ENCODE results near the gene GNG13.

The GNG13 gene

GRCh38 chr16:828891-829290 is 28.4 kb upstream of the GNG13 start:
- Histone ChIP-seq H3K4me2 (peak overlapping the region in 6 of 11 experiments; percentile 25 to 83 (median 78); a peak in 9 of 22 replicates), H3K9me3 (replicated peaks in 1 of 11) (peaks cover 0 to 7% (median 0%) of the 10 kb centered on the region in 11 experiments; a peak in 4 of 22 replicates), H3K4me1 (peaks cover 31 to 86% (median 77%) of the 10 kb centered on the region in 10 experiments), H3K27ac (no peak overlapping the region), H4K20me1 (peaks cover 0 to 9% (median 0%) of the 10 kb centered on the region in 11 experiments; a peak in 1 of 22 replicates), H3K36me3 (no peaks in the 10 kb centered on the region), H3K9ac (0 out of 22 replicates have a peak overlapping the region, but pooled peaks of 1 of the 11 experiments have one; percentile 5), H3K4me3 (no peak overlapping the region), H3K27me3 (peaks cover 0 to 42% (median 0%) of the 10 kb centered on the region in 11 experiments; a peak in 8 of 22 replicates)
- no peak for TF ChIP-seq Cebpa-rat (IDR thresholded peaks at IDR 0.05)

DNA sequence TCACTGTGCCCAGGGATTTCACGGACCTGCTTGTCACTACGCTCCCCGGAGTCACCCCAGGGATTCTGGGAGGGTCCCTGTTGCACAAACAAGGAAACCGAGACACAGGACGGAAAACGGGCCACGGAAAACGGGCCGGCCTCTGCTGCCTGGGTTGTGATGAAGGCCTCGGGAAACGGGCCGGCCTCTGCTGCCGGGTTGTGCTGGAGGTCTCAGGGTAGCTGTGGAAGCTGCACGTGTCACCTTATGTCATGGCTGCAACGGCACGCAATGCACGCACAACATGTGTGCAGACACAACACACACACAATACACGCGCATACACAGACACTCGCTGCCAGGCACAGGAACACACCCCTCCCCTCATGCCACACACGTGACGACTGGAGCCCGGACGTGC is 27.0 kb upstream of the GNG13 start:
- Histone ChIP-seq H3K36me3 (no peaks in the 10 kb centered on the region), H3K4me1 (peaks cover 31 to 86% (median 77%) of the 10 kb centered on the region in 10 experiments), H3K4me2 (peak overlapping the region in 9 of 11 experiments; percentile 34 to 83 (median 76); a peak in 16 of 22 replicates), H3K27me3 (peaks cover 0 to 43% (median 0%) of the 10 kb centered on the region in 11 experiments; a peak in 8 of 22 replicates), H3K27ac (peak overlapping the region in 3 of 11 experiments; percentile 48 to 68 (median 49); a peak in 4 of 22 replicates), H3K9me3 (replicated peaks in 1 of 11) (peaks cover 0 to 14% (median 0%) of the 10 kb centered on the region in 11 experiments; a peak in 7 of 22 replicates), H3K4me3 (no peak overlapping the region), H4K20me1 (peaks cover 0 to 9% (median 0%) of the 10 kb centered on the region in 11 experiments; a peak in 1 of 22 replicates), H3K9ac (no peak overlapping the region)
- no peak for TF ChIP-seq Cebpa-rat (IDR thresholded peaks at IDR 0.05)

GRCh38 chr16:825341-826061 is 25.0 kb upstream of the GNG13 start:
- Histone ChIP-seq H3K9me3 (replicated peaks in 1 of 11) (peaks cover 0 to 14% (median 0%) of the 10 kb centered on the region in 11 experiments; a peak in 7 of 22 replicates), H3K27ac (peak overlapping the region in 6 of 11 experiments; percentile 30 to 76 (median 63); a peak in 11 of 22 replicates), H4K20me1 (peaks cover 0 to 9% (median 0%) of the 10 kb centered on the region in 11 experiments; a peak in 1 of 22 replicates), H3K4me3 (peak overlapping the region; percentile 6 to 53 (median 20); a peak in 13 of 20 replicates), H3K27me3 (peaks cover 0 to 45% (median 0%) of the 10 kb centered on the region in 11 experiments; a peak in 8 of 22 replicates), H3K9ac (peak overlapping the region in 10 of 11 experiments; percentile 6 to 63 (median 25); a peak in 16 of 22 replicates), H3K4me2 (peak overlapping the region; percentile 68 to 94 (median 80)), H3K4me1 (peaks cover 15 to 87% (median 71%) of the 10 kb centered on the region in 10 experiments), H3K36me3 (no peaks in the 10 kb centered on the region)
- no peak for TF ChIP-seq Cebpa-rat (IDR thresholded peaks at IDR 0.05)

GRCh38 chr16:824601-825000 is 24.1 kb upstream of the GNG13 start:
- Histone ChIP-seq H3K27me3 (peaks cover 0 to 48% (median 0%) of the 10 kb centered on the region in 11 experiments; a peak in 8 of 22 replicates), H4K20me1 (peaks cover 0 to 9% (median 0%) of the 10 kb centered on the region in 11 experiments; a peak in 4 of 22 replicates), H3K4me1 (peaks cover 12 to 87% (median 71%) of the 10 kb centered on the region in 10 experiments)

DNA sequence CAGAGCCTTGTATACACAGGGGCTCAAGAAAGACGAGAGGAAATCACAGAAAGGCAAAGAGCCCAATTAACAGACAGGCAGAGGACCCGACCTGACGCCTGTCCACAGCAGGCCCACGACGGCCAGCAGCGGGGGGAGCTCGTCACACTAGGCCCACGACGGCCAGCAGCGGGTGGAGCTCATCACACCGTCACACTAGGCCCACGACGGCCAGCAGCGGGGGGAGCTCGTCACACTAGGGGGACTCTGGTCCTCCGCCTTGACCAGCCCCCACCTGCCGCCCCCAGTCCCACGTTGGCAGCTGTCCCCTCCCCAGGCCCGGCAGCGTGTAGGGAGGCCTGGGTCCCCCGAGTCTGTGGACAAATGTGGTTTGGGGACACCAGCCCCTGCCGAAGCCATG is 23.7 kb upstream of the GNG13 start:
- no peak for TF ChIP-seq Cebpa-rat (IDR thresholded peaks at IDR 0.05)
- Histone ChIP-seq H3K27me3 (peaks cover 0 to 52% (median 0%) of the 10 kb centered on the region in 11 experiments; a peak in 8 of 22 replicates), H3K4me1 (peaks cover 12 to 88% (median 72%) of the 10 kb centered on the region in 10 experiments), H3K9me3 (replicated peaks in 1 of 11) (peaks cover 0 to 14% (median 0%) of the 10 kb centered on the region in 11 experiments; a peak in 7 of 22 replicates), H3K4me2 (peak overlapping the region in 8 of 11 experiments; percentile 68 to 94 (median 78); a peak in 10 of 22 replicates), H3K4me3 (no peak overlapping the region), H3K36me3 (no peaks in the 10 kb centered on the region), H4K20me1 (peaks cover 0 to 9% (median 0%) of the 10 kb centered on the region in 11 experiments; a peak in 4 of 22 replicates), H3K27ac (0 out of 22 replicates have a peak overlapping the region, but pooled peaks of 1 of the 11 experiments have one; percentile 76), H3K9ac (no peak overlapping the region)

More at GRCh38 chr16:824601-825000, 24.1 kb upstream of the GNG13 start:
- Histone ChIP-seq H3K27ac (peak overlapping the region in 4 of 11 experiments; percentile 61 to 76 (median 68); a peak in 6 of 22 replicates), H3K4me2 (peak overlapping the region; percentile 68 to 94 (median 80); a peak in 18 of 22 replicates), H3K9me3 (replicated peaks in 1 of 11) (peaks cover 0 to 14% (median 0%) of the 10 kb centered on the region in 11 experiments; a peak in 7 of 22 replicates), H3K4me3 (no peak overlapping the region; a peak in 1 of 20 replicates), H3K36me3 (no peaks in the 10 kb centered on the region), H3K9ac (peak overlapping the region in 7 of 11 experiments; percentile 21 to 63 (median 53); a peak in 5 of 22 replicates)
- no peak for TF ChIP-seq Cebpa-rat (IDR thresholded peaks at IDR 0.05)

DNA sequence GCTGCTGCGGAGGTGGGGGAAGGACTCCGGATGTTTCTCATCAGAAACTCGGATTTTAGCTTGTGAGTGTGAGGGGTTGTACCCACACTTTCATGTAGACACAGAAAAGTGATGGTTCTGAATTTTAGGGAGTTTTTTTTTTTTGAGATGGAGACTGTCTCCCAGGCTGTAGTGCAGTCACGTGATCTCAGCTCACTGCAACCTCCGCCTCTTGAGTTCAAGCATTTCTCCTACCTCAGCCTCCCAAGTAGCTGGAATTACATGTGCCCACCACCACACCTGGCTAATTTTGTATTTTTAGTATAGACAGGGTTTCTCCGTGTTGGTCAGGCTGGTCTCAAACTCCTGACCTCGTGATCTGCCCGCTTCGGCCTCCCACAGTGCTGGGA is 22.4 kb upstream of the GNG13 start:
- Histone ChIP-seq H3K9ac (no peak overlapping the region), H3K9me3 (replicated peaks in 1 of 11) (peaks cover 0 to 22% (median 10%) of the 10 kb centered on the region in 11 experiments; a peak in 16 of 22 replicates), H3K4me1 (peaks cover 12 to 84% (median 63%) of the 10 kb centered on the region in 10 experiments), H3K27ac (no peak overlapping the region), H3K36me3 (no peaks in the 10 kb centered on the region), H3K4me2 (peak overlapping the region in 3 of 11 experiments; percentile 15 to 24 (median 21); a peak in 4 of 22 replicates), H3K27me3 (peaks cover 0 to 56% (median 0%) of the 10 kb centered on the region in 11 experiments; a peak in 8 of 22 replicates), H3K4me3 (no peak overlapping the region), H4K20me1 (peaks cover 0 to 9% (median 0%) of the 10 kb centered on the region in 11 experiments; a peak in 4 of 22 replicates)
- no peak for TF ChIP-seq Cebpa-rat (IDR thresholded peaks at IDR 0.05)

GRCh38 chr16:822174-822908 is 21.8 kb upstream of the GNG13 start:
- no peak overlapping the region for H3K27ac ChIP-seq
- H3K9me3 ChIP-seq (replicated peaks in 1 of 11), result peaks cover 0 to 27% (median 12%) of the 10 kb centered on the region in 11 experiments; a peak in 17 of 22 replicates
- no peaks in the 10 kb centered on the region for H3K36me3 ChIP-seq
- H3K4me3 ChIP-seq, result no peak overlapping the region
- H3K4me2 ChIP-seq, result peak overlapping the region in 4 of 11 experiments; percentile 15 to 24 (median 20); a peak in 5 of 22 replicates
- no peak for TF ChIP-seq Cebpa-rat (IDR thresholded peaks at IDR 0.05)
- peaks cover 12 to 84% (median 60%) of the 10 kb centered on the region in 10 experiments for H3K4me1 ChIP-seq
- peaks cover 0 to 9% (median 0%) of the 10 kb centered on the region in 11 experiments; a peak in 4 of 22 replicates for H4K20me1 ChIP-seq
- H3K27me3 ChIP-seq, result peaks cover 0 to 58% (median 0%) of the 10 kb centered on the region in 11 experiments; a peak in 8 of 22 replicates
- no peak overlapping the region for H3K9ac ChIP-seq

- no peaks in the 10 kb centered on the region for H3K36me3 ChIP-seq
- no peak overlapping the region for H3K4me3 ChIP-seq
- peaks cover 0 to 54% (median 0%) of the 10 kb centered on the region in 11 experiments; a peak in 8 of 22 replicates for H3K27me3 ChIP-seq
- peaks cover 0 to 33% (median 15%) of the 10 kb centered on the region in 11 experiments; a peak in 17 of 22 replicates for H3K9me3 ChIP-seq (replicated peaks in 1 of 11)
- H3K27ac ChIP-seq, result no peak overlapping the region
- peak overlapping the region in 3 of 11 experiments; percentile 21 to 88 (median 82); a peak in 3 of 22 replicates for H3K4me2 ChIP-seq
- no peak for TF ChIP-seq Cebpa-rat (IDR thresholded peaks at IDR 0.05)
- H4K20me1 ChIP-seq, result peaks cover 0 to 9% (median 0%) of the 10 kb centered on the region in 11 experiments; a peak in 4 of 22 replicates
- H3K9ac ChIP-seq, result no peak overlapping the region
- peaks cover 12 to 84% (median 60%) of the 10 kb centered on the region in 10 experiments for H3K4me1 ChIP-seq
Measured at GRCh38 chr16:821751-822150, 21.2 kb upstream of the GNG13 start.

Measured in BLaER1 treated with 17β-estradiol and CSF1 and Interleukin-3, amounts not matched to agents 10 nM and 100 nM (cell line).